ENCODE data around the gene C20orf144. TPM values are rescaled to one million over a fixed set of nuclear protein-coding genes. Genes with fewer than 3 reads are reported as not detected.

The C20orf144 gene
- total RNA-seq, 1 donor from 2014 or later = 0.61 TPM

- intact Hi-C loops (cut with micrococcal nuclease) = no loop called here
Observed at GRCh38 chr20:33664085-33664761, 2.1 kb downstream of the C20orf144 start.

- intact Hi-C loops (cut with micrococcal nuclease) = no loop called here
Observed at GRCh38 chr20:33664762-33665144, 2.6 kb downstream of the C20orf144 start.

- intact Hi-C loops (cut with micrococcal nuclease) = loop anchor here (1.0 kb wide), 8 partner anchors 8 to 327 kb away; partner anchors contain the start of genes E2F1, NECAB3, PXMP4 and RALY
Observed at GRCh38 chr20:33666293-33667244, 4.4 kb downstream of the C20orf144 start, which contains the start of gene ACTL10. ACTL10 (plus strand) TSS chr20:33666943; CDS start chr20:33667498, 555 bp downstream.

GRCh38 chr20:33667245-33667675 is 5.1 kb downstream of the C20orf144 start:
- intact Hi-C loops (cut with micrococcal nuclease) = no loop called here

GRCh38 chr20:33667676-33668465 is 5.7 kb downstream of the C20orf144 start:
- intact Hi-C loops (cut with micrococcal nuclease) = no loop called here

- intact Hi-C loops (cut with micrococcal nuclease) = no loop called here
Observed at GRCh38 chr20:33668466-33669155, 6.5 kb downstream of the C20orf144 start.

- intact Hi-C loops (cut with micrococcal nuclease) = no loop called here
Observed at GRCh38 chr20:33669224-33669623, 7.1 kb downstream of the C20orf144 start.

GRCh38 chr20:33669873-33670640 is 7.9 kb downstream of the C20orf144 start:
- intact Hi-C loops (cut with micrococcal nuclease) = no loop called here

GRCh38 chr20:33670715-33671499 is 8.8 kb downstream of the C20orf144 start:
- intact Hi-C loops (cut with micrococcal nuclease) = no loop called here

- intact Hi-C loops (cut with micrococcal nuclease) = no loop called here
Observed at GRCh38 chr20:33671573-33672288, 9.6 kb downstream of the C20orf144 start.

- intact Hi-C loops (cut with micrococcal nuclease) = no loop called here
Observed at GRCh38 chr20:33672426-33673113, 10.4 kb downstream of the C20orf144 start.

GRCh38 chr20:33673114-33673409 is 10.9 kb downstream of the C20orf144 start:
- intact Hi-C loops (cut with micrococcal nuclease) = no loop called here

- intact Hi-C loops (cut with micrococcal nuclease) = loop anchor here (1.0 kb wide), 4 partner anchors 7 to 47 kb away; partner anchors contain the start of genes ACTL10, E2F1 and PXMP4
Observed at GRCh38 chr20:33673410-33674293, 11.5 kb downstream of the C20orf144 start.

GRCh38 chr20:33674294-33675135 is 12.4 kb downstream of the C20orf144 start, which contains the start of gene NECAB3:
NECAB3 (minus strand) TSS chr20:33674428; CDS start chr20:33674352, 76 bp downstream.
- intact Hi-C loops (cut with micrococcal nuclease) = loop anchor here (1.0 kb wide), 4 partner anchors 8 to 46 kb away; partner anchors contain the start of genes ACTL10, E2F1 and PXMP4

- intact Hi-C loops (cut with micrococcal nuclease) = no loop called here
Observed at GRCh38 chr20:33675136-33675959, 13.2 kb downstream of the C20orf144 start.
